Measurements from ENCODE around the gene MRPL30. TPM values are rescaled to one million over a fixed set of nuclear protein-coding genes. Genes with fewer than 3 reads are reported as not detected.
"Not testable (repeated sequence)": the region's sequence is repeated elsewhere in the genome, so short reads cannot be mapped to it uniquely, and the experiment has no call there.

MRPL30 gene
- total and polyA plus RNA-seq, 7 donors, result 20.3 to 44.7 (median 36.3) TPM

- peaks cover 0 to 65% of the 10 kb centered on the region in 2 donors for H3K36me3 ChIP-seq (ENCODE audit: insufficient read depth in 1 of 2, low read depth in 1 of 2)
- WGBS, 3 donors, result 93 to 100% (median 95%) methylated on average over 1 of the region's 1 CpG
Measured at GRCh38 chr2:99190548-99190947, 9.6 kb downstream of the MRPL30 start.

GRCh38 chr2:99192364-99192763, 11.4 kb downstream of the MRPL30 start:
- H3K27ac ChIP-seq; ATAC-seq; H3K9me3 ChIP-seq; H3K4me3 ChIP-seq; intact Hi-C loops (cut with DNase I); DNase-seq; H3K4me1 ChIP-seq; H3K27me3 ChIP-seq (ENCODE audit: insufficient read depth in 3 of 3, low read length in 2 of 3): not testable (repeated sequence)
- 98 to 100% (median 98%) methylated on average over 4 of the region's 4 CpGs for WGBS, 3 donors
- peaks cover 0 to 78% of the 10 kb centered on the region in 2 donors for H3K36me3 ChIP-seq (ENCODE audit: insufficient read depth in 1 of 2, low read depth in 1 of 2)

More at GRCh38 chr2:99190548-99190947, 9.6 kb downstream of the MRPL30 start:
- Histone ChIP-seq H3K4me1 (no peaks in the 10 kb centered on the region), H3K27me3 (ENCODE audit: insufficient read depth in 3 of 3, low read length in 2 of 3) (no peaks in the 10 kb centered on the region), H3K4me3 (no peak overlapping the region), H3K27ac (no peak overlapping the region), H3K9me3 (no peaks in the 10 kb centered on the region)
- intact Hi-C loops (cut with DNase I), result no loop called here
- DNase-seq, result no peak
- TF ChIP-seq CTCF (IDR thresholded peaks at IDR 0.05), result no peak
- ATAC-seq, result no peak

- ATAC-seq, result no peak
- TF ChIP-seq CTCF (IDR thresholded peaks at IDR 0.05), result no peak
- no peak for DNase-seq
- intact Hi-C loops (cut with DNase I), result no loop called here
- Histone ChIP-seq H3K27ac (no peak overlapping the region), H3K4me3 (no peak overlapping the region), H3K27me3 (ENCODE audit: insufficient read depth in 3 of 3, low read length in 2 of 3) (no peaks in the 10 kb centered on the region), H3K9me3 (no peaks in the 10 kb centered on the region), H3K36me3 (ENCODE audit: insufficient read depth in 1 of 2, low read depth in 1 of 2) (peaks cover 7 to 42% of the 10 kb centered on the region in 2 donors), H3K4me1 (no peaks in the 10 kb centered on the region)
- 88 to 89% (median 88%) methylated on average over 6 of the region's 6 CpGs for WGBS, 3 donors
Measured at GRCh38 chr2:99198103-99198841, 17.3 kb downstream of the MRPL30 start.

- no peaks in the 10 kb centered on the region for H3K27me3 ChIP-seq (ENCODE audit: insufficient read depth in 3 of 3, low read length in 2 of 3)
- no peak for TF ChIP-seq CTCF (IDR thresholded peaks at IDR 0.05)
- intact Hi-C loops (cut with DNase I), result no loop called here
- no peak overlapping the region for H3K4me3 ChIP-seq
- 88 to 95% (median 89%) methylated on average over 7 of the region's 7 CpGs for WGBS, 3 donors
- no peaks in the 10 kb centered on the region for H3K4me1 ChIP-seq
- H3K27ac ChIP-seq, result no peak overlapping the region
- H3K9me3 ChIP-seq, result no peaks in the 10 kb centered on the region
- ATAC-seq (no peak), DNase-seq (no peak)
- H3K36me3 ChIP-seq (ENCODE audit: insufficient read depth in 1 of 2, low read depth in 1 of 2), result peaks cover 7 to 29% of the 10 kb centered on the region in 2 donors
Measured at GRCh38 chr2:99200076-99200800, 19.3 kb downstream of the MRPL30 start.

- DNase-seq, result no peak
- no peak overlapping the region for H3K27ac ChIP-seq
- no peak for ATAC-seq
- H3K36me3 ChIP-seq (ENCODE audit: insufficient read depth in 1 of 2, low read depth in 1 of 2), result peaks cover 7 to 10% of the 10 kb centered on the region in 2 donors
- WGBS, 3 donors, result 78 to 94% (median 84%) methylated on average over 4 of the region's 4 CpGs
- TF ChIP-seq CTCF (IDR thresholded peaks at IDR 0.05), result peak; percentile 7
- no peaks in the 10 kb centered on the region for H3K27me3 ChIP-seq (ENCODE audit: insufficient read depth in 3 of 3, low read length in 2 of 3)
- H3K4me3 ChIP-seq, result no peak overlapping the region
- H3K4me1 ChIP-seq, result no peaks in the 10 kb centered on the region
- intact Hi-C loops (cut with DNase I), result no loop called here
- no peaks in the 10 kb centered on the region for H3K9me3 ChIP-seq
Measured at GRCh38 chr2:99201959-99202678, 21.1 kb downstream of the MRPL30 start.

Data from psoas muscle (tissue), 8 donors.